ENCODE data around the gene USP19. TPM values are rescaled to one million over a fixed set of nuclear protein-coding genes. Genes with fewer than 3 reads are reported as not detected.

Gene USP19, protein sequence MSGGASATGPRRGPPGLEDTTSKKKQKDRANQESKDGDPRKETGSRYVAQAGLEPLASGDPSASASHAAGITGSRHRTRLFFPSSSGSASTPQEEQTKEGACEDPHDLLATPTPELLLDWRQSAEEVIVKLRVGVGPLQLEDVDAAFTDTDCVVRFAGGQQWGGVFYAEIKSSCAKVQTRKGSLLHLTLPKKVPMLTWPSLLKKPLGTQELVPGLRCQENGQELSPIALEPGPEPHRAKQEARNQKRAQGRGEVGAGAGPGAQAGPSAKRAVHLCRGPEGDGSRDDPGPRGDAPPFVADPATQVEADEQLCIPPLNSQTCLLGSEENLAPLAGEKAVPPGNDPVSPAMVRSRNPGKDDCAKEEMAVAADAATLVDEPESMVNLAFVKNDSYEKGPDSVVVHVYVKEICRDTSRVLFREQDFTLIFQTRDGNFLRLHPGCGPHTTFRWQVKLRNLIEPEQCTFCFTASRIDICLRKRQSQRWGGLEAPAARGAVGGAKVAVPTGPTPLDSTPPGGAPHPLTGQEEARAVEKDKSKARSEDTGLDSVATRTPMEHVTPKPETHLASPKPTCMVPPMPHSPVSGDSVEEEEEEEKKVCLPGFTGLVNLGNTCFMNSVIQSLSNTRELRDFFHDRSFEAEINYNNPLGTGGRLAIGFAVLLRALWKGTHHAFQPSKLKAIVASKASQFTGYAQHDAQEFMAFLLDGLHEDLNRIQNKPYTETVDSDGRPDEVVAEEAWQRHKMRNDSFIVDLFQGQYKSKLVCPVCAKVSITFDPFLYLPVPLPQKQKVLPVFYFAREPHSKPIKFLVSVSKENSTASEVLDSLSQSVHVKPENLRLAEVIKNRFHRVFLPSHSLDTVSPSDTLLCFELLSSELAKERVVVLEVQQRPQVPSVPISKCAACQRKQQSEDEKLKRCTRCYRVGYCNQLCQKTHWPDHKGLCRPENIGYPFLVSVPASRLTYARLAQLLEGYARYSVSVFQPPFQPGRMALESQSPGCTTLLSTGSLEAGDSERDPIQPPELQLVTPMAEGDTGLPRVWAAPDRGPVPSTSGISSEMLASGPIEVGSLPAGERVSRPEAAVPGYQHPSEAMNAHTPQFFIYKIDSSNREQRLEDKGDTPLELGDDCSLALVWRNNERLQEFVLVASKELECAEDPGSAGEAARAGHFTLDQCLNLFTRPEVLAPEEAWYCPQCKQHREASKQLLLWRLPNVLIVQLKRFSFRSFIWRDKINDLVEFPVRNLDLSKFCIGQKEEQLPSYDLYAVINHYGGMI (N-terminal part only)
- total RNA-seq (2021; fragmentation: NEBNext Ultra II Directional; extraction: Animal tissue kit (Norgen Biotek cat#: 25700)) = 10 to 100 TPM; 35.2 to 49.2 (median 42.6) TPM
- long read RNA-seq, partial matches to known transcripts = 2 of 7 reads
- long read RNA-seq, other reads (novel, unspliced or antisense) = 5 of 7 reads

DNA sequence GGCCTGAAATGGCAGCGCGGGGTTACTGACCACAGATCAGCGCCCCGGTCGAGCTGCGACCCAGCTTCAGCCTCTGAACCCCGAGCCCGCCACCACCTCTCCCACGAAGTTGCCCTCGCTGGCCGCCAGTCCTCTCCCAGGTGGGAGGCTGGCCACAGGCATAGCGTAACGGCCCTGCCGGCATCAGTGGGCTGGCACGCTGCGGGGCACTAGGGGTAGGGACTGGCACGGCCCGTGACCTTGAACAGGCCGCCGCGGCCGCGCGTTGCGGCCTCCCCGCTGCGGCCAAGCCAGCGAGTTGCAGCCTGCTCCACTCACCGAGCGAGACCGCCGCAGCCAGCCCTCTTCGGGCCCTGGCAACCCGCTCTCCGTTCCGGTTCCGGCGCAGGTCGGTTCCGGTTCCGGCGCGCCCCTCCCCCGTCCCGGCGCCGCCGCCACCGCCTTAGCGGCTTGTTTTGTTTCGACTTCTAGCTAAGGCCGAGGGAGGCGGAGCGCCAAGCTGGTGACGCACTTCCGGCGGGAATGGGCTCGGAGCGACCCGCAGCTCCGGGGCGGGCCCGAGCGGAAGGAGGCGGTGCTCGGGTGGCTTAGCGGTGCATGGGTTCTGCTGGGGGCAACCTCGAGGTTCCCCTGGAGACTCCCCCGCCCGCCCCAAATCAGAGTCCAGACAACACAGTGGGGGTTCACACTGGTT, at the start of gene USP19:
TSS of gene USP19 (minus strand) at position 386 of the 694 bp plus-strand sequence. CDS start 1,678 bp downstream, outside the sequence.
- Mint-ChIP-seq H3K27ac (peak within 1 kb of the TSS; percentile 94), H3K9me3 (no peaks in the 10 kb centered on the region), H3K36me3 (ENCODE audit: low read depth) (peaks cover 20% of the 10 kb centered on the region), H3K4me3 (peak within 1 kb of the TSS; percentile 93), H3K27me3 (ENCODE audit: insufficient read depth) (peaks cover 6% of the 10 kb centered on the region), H3K4me1 (ENCODE audit: low read depth) (peaks cover 13% of the 10 kb centered on the region)
- DNase-seq = peak; percentile 85
- TF ChIP-seq, protein P1, sequence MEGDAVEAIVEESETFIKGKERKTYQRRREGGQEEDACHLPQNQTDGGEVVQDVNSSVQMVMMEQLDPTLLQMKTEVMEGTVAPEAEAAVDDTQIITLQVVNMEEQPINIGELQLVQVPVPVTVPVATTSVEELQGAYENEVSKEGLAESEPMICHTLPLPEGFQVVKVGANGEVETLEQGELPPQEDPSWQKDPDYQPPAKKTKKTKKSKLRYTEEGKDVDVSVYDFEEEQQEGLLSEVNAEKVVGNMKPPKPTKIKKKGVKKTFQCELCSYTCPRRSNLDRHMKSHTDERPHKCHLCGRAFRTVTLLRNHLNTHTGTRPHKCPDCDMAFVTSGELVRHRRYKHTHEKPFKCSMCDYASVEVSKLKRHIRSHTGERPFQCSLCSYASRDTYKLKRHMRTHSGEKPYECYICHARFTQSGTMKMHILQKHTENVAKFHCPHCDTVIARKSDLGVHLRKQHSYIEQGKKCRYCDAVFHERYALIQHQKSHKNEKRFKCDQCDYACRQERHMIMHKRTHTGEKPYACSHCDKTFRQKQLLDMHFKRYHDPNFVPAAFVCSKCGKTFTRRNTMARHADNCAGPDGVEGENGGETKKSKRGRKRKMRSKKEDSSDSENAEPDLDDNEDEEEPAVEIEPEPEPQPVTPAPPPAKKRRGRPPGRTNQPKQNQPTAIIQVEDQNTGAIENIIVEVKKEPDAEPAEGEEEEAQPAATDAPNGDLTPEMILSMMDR (IDR thresholded peaks at IDR 0.05) = no peak

DNA sequence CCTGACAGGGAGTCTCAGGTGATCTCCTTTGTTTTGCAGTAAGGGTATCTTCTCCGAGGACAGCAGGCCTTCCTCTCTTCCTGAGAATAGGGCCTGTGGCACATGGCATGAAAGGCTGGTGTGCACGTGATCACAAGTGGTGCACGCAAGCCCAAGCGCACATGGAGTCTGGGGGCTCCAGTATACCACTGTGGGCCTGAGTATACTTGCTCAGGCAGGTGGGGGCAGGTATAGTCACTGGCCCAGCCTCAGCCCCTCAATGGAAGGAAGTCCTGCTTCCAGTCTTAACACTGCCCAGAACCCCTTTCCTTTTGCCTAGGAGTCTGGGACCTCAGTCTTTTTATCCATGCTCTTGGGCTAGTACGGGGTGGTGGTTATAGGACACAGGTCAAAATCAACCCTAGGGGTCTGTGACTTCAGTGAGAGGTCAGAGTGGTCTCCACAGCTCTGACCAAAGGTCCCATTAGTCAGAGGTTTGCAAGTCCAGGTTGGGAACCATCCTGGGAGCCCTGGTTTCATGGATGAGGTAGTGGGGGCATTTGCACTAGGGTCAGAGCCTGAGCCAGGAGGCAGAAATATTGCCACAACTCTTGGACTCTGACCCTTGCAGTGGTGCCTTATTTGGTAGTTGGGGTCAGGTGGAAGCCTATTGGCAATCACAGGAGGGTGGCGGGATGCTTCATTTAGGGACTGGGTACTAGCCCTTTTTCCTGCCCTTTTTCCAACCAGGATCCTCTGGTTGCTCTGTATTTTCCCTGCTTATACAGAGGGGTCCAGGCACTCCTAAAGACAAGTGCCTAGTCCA, 46.3 kb upstream of the USP19 start:
- Mint-ChIP-seq H3K4me3 (peak overlapping the region; percentile 87), H3K36me3 (ENCODE audit: low read depth) (peaks cover 13% of the 10 kb centered on the region), H3K27ac (peak overlapping the region; percentile 85), H3K27me3 (ENCODE audit: insufficient read depth) (peaks cover 7% of the 10 kb centered on the region), H3K4me1 (ENCODE audit: low read depth) (peaks cover 24% of the 10 kb centered on the region), H3K9me3 (no peaks in the 10 kb centered on the region)
- DNase-seq = no peak
- TF ChIP-seq, protein P1 (IDR thresholded peaks at IDR 0.05) = no peak

DNA sequence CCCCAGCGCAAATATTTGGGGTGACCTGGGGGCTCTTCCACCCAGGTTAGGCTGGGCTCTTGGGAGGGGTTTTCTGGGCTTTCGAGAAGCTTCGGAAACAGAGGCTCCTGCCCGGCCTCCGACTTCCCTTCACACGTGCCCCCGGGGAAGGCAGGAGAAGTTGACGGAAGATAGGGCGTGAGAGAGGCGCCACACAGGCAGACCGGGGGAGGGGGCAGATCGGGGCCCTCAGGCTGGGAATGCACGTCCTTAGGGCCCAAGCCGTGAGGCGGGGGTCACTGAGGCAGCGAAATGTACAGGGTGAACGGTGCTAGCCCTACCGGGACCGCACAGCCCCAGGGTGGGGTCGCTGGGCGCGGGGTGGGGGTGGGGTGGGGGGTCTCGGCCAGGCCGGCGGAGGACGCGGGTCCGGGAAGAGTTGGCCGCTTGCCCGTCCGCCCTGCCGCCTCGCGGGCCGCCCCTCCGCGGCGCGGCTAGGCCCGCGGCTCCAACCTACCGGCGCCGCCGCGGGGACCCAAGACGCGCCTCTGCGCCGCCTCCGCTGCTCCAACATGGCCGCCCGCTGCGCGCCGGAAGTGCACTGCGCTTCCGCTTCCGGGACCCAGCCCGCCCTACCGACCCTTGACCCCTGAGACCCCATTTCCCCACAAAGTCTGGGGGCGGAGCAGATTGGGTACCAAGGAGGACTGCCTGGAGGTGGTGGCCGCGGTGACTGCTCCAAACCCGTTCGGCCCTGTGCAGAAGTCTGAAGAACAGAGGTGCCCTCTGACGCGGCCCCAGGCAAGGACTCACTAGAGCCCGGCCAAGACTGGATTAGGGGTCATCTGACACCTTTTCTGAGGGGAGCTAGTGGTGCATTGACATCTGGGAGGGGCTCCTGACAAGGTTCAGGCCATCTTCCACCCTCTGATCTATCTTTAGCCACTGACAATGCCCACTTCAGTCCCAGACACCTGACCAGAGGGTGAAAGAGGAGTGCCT, 45.4 kb upstream of the USP19 start, which contains the start of gene CCDC71:
TSS of gene CCDC71 (minus strand) at position 561 of the 981 bp plus-strand sequence. CDS start 2,123 bp downstream, outside the sequence.
- TF ChIP-seq, protein P1 (IDR thresholded peaks at IDR 0.05) = no peak
- Mint-ChIP-seq H3K27me3 (ENCODE audit: insufficient read depth) (peaks cover 7% of the 10 kb centered on the region), H3K4me3 (peak within 1 kb of the TSS; percentile 94), H3K4me1 (ENCODE audit: low read depth) (peaks cover 20% of the 10 kb centered on the region), H3K27ac (peak within 1 kb of the TSS; percentile 85), H3K36me3 (ENCODE audit: low read depth) (peaks cover 13% of the 10 kb centered on the region), H3K9me3 (no peaks in the 10 kb centered on the region)
- peak; percentile 14 for DNase-seq
